ENCODE data around the gene ANKRD42. TPM values are rescaled to one million over a fixed set of nuclear protein-coding genes. Genes with fewer than 3 reads are reported as not detected.
A peak's percentile ranks its signal among the peaks of the same experiment; 100 is the strongest.

The ANKRD42 gene
- total RNA-seq, 4 donors from 2014 or later = 5.6 to 11.5 (median 8.9) TPM

DNA sequence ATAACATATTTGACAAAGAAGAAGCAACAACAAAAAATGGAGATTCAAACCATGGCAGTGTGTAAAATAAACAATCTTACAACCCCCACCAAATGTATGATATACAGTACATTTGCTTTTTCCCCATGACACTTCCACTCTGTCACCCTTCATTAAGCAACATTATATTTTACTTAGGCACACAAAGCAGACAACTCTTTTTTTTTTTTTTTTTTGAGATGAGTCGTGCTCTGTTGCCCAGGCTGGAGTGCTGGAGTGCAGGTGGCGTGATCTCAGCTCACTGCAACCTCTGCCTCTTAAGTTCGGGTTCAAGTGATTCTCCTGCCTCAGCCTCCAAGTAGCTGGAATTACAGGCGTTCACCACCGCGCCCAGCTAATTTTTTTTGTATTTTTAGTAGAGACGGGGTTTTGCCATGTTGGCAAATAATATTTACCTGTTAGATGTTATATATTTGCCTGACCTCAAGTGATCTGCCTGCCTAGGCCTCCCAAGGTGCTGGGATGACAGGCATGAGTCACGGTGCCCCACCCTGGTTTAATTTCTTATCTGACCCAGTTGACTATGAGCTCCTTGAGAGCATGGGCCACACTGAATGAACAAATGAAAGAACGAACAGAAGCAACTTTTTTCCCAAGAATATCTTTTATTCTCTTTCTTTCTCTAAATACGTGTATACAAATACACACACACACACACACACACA is 42.1 kb upstream of the ANKRD42 start:
- Histone ChIP-seq H3K4me3 (no peak overlapping the region), H3K36me3 (no peaks in the 10 kb centered on the region), H3K27ac (no peak overlapping the region), H3K27me3 (no peaks in the 10 kb centered on the region), H3K9me3 (no peaks in the 10 kb centered on the region), H3K4me1 (peaks cover 0 to 12% (median 3%) of the 10 kb centered on the region in 4 donors)
- peak; percentile 68 for DNase-seq
- 61 to 70% methylated on average over 4 to 10 of the region's 10 CpGs for WGBS, 2 donors (ENCODE audit: low coverage in 1 of 2)
- TF ChIP-seq EP300 (IDR thresholded peaks at IDR 0.05; ENCODE audit: low read depth) (no peak), POLR2A (IDR thresholded peaks at IDR 0.05) (no peak), POLR2AphosphoS5 (IDR thresholded peaks at IDR 0.05) (no peak)
- TF ChIP-seq, protein P1, sequence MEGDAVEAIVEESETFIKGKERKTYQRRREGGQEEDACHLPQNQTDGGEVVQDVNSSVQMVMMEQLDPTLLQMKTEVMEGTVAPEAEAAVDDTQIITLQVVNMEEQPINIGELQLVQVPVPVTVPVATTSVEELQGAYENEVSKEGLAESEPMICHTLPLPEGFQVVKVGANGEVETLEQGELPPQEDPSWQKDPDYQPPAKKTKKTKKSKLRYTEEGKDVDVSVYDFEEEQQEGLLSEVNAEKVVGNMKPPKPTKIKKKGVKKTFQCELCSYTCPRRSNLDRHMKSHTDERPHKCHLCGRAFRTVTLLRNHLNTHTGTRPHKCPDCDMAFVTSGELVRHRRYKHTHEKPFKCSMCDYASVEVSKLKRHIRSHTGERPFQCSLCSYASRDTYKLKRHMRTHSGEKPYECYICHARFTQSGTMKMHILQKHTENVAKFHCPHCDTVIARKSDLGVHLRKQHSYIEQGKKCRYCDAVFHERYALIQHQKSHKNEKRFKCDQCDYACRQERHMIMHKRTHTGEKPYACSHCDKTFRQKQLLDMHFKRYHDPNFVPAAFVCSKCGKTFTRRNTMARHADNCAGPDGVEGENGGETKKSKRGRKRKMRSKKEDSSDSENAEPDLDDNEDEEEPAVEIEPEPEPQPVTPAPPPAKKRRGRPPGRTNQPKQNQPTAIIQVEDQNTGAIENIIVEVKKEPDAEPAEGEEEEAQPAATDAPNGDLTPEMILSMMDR (IDR thresholded peaks at IDR 0.05) = no peak
- intact Hi-C loops (cut with DNase I; ENCODE audit: low total_unique reads) = loop anchor here (10.0 kb wide), 1 partner anchor 247 kb away; the partner anchor contains the start of genes DDIAS and PRCP
- in situ Hi-C loops (cut with MboI; ENCODE audit: low pct_ligation_motif_present in 1 of 4, low pct_unique_long_range_greater_than_20kb in 1 of 4, low sequenced_read_pairs in 3 of 4) = loop anchor here in 2 of 4 donors (10.0 to 25.0 kb wide), 2 partner anchors 77 to 239 kb away; partner anchors contain the start of genes DDIAS (in 1 of the 2), PRCP (in 1 of the 2) and RAB30 (in 1 of the 2)

DNA sequence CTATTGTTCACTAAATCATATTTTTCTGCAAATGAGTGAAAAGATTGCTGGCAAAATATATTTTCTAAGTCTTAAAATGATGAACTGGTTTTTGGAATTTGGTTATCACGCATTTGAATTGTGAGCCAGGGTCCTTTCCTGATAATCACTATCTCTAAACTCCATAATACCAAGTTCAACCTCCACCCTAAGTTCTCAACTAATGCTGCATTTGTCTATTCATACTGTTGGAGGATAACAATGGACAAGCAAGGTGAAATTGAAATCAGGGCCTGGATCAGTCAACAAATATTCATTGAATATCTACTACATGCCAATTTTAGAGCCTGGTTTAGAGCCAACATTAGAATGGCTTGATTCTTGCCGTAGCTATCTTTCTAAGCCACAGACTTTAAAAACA is 41.2 kb upstream of the ANKRD42 start:
- 94 to 100% methylated on average over 2 of the region's 2 CpGs for WGBS, 2 donors (ENCODE audit: low coverage in 1 of 2)
- in situ Hi-C loops (cut with MboI; ENCODE audit: low pct_ligation_motif_present in 1 of 4, low pct_unique_long_range_greater_than_20kb in 1 of 4, low sequenced_read_pairs in 3 of 4) (loop anchor here in 2 of 4 donors (10.0 to 25.0 kb wide), 2 partner anchors 77 to 240 kb away; partner anchors contain the start of genes DDIAS (in 1 of the 2), PRCP (in 1 of the 2) and RAB30 (in 1 of the 2)), intact Hi-C loops (cut with DNase I; ENCODE audit: low total_unique reads) (loop anchor here (10.0 kb wide), 1 partner anchor 247 kb away; the partner anchor contains the start of genes DDIAS and PRCP)
- Histone ChIP-seq H3K27me3 (no peaks in the 10 kb centered on the region), H3K36me3 (no peaks in the 10 kb centered on the region), H3K9me3 (no peaks in the 10 kb centered on the region), H3K4me1 (peaks cover 0 to 12% (median 3%) of the 10 kb centered on the region in 4 donors), H3K27ac (no peak overlapping the region), H3K4me3 (no peak overlapping the region)
- no peak for TF ChIP-seq POLR2AphosphoS5 (IDR thresholded peaks at IDR 0.05)
- TF ChIP-seq, protein P1 (IDR thresholded peaks at IDR 0.05) = no peak
- no peak for TF ChIP-seq POLR2A (IDR thresholded peaks at IDR 0.05)
- TF ChIP-seq EP300 (IDR thresholded peaks at IDR 0.05; ENCODE audit: low read depth) = no peak
- DNase-seq = no peak

DNA sequence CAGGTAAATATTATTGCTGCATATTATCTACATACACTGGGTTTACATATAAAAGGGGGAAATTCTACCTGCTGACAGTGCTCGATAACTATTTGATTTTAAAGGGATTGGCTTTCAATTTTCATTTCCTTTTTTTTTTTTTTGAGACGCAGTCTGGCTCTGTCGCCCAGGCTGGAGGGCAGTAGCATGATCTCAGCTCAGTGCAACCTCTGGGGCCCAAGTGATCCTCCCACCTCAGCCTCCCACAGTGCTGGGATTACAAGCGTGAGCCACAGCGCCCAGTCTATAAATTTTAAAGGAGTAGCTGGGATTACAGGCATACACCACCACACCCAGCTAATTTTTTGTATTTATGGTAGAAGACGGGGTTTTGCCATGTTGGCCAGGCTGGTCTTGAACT is 39.7 kb upstream of the ANKRD42 start:
- Histone ChIP-seq H3K36me3 (no peaks in the 10 kb centered on the region), H3K27ac (no peak overlapping the region), H3K27me3 (no peaks in the 10 kb centered on the region), H3K4me1 (peaks cover 0 to 12% (median 3%) of the 10 kb centered on the region in 4 donors), H3K4me3 (no peak overlapping the region), H3K9me3 (no peaks in the 10 kb centered on the region)
- TF ChIP-seq EP300 (IDR thresholded peaks at IDR 0.05; ENCODE audit: low read depth) = no peak
- TF ChIP-seq POLR2AphosphoS5 (IDR thresholded peaks at IDR 0.05) = no peak
- TF ChIP-seq, protein P1 (IDR thresholded peaks at IDR 0.05) = no peak
- TF ChIP-seq POLR2A (IDR thresholded peaks at IDR 0.05) = no peak
- in situ Hi-C loops (cut with MboI; ENCODE audit: low pct_ligation_motif_present in 1 of 4, low pct_unique_long_range_greater_than_20kb in 1 of 4, low sequenced_read_pairs in 3 of 4) (loop anchor here in 2 of 4 donors (10.0 to 25.0 kb wide), 2 partner anchors 79 to 241 kb away; partner anchors contain the start of genes DDIAS (in 1 of the 2), PRCP (in 1 of the 2) and RAB30 (in 1 of the 2)), intact Hi-C loops (cut with DNase I; ENCODE audit: low total_unique reads) (loop anchor here (10.0 kb wide), 1 partner anchor 249 kb away; the partner anchor contains the start of genes DDIAS and PRCP)
- no peak for DNase-seq
- 87 to 89% methylated on average over 6 of the region's 6 CpGs for WGBS, 2 donors (ENCODE audit: low coverage in 1 of 2)

All from transverse colon (tissue), 4 donors.